K562 (cell line): Measurements from ENCODE around the gene OR51B2. TPM values are rescaled to one million over a fixed set of nuclear protein-coding genes. Genes with fewer than 3 reads are reported as not detected.
A peak's percentile ranks its signal among the peaks of the same experiment; 100 is the strongest.

Experiments used
- ATAC-seq: fragments of 200-7000 bp; cut with Tn5 transposase; 3 replicates; pipeline ENCODE4 v1.9.1; 2020; ENCODE audit warnings: moderate library complexity
- BruUV-seq: library from RNA; stranded (reverse); fragments of 400-500 nt; replicated peaks from 2 replicates; lab custom pipeline; 2021; lab: Mats Ljungman, UMichigan
- CTCF ChIA-PET: fragments of 300-600 bp; formaldehyde crosslinking; extraction: SDS; loops from one replicate; lab custom pipeline; 2021; ENCODE audit warnings: low intra/inter-chr PET ratio; lab: Yijun Ruan, JAX
- POLR2A ChIA-PET: fragments of 300-600, 350-650 bp; sonication (Branson Sonifier 250); formaldehyde crosslinking; extraction: SDS; loops from one replicate; lab custom pipeline; 2021; ENCODE audit warnings: antibody characterized with exemption, inconsistent platforms; lab: Yijun Ruan, JAX
- DNase-seq, 4 experiments: peaks; one replicate each; pipeline versions ENCODE4 v3.0.0 to v3.0.0-alpha.2; 2011 to 2018; ENCODE audit warnings: low spot score in 3 of 4, mixed read lengths in 3 of 4; ENCODE audit errors: extremely low read depth in 1 of 4
- FAIRE-seq: peaks from 2 replicates; lab custom pipeline; 2011; peaks lifted over from hg19 to GRCh38; lab: Jason Lieb, UNC
- H2AFZ ChIP-seq: 2 replicates; pipeline ENCODE4 v1.6.0; 2011; ENCODE audit warnings: low read depth, low read length, control low read depth, inconsistent platforms
- H3K27ac ChIP-seq: fragments of 200-600 bp; 3 replicates; pipeline ENCODE4 v1.8.0; 2011; ENCODE audit warnings: low read depth, mild to moderate bottlenecking, control low read depth, inconsistent platforms, low read length, moderate library complexity, mixed read lengths; ENCODE audit errors: extremely low read depth
- H3K27me3 ChIP-seq, 2 experiments: fragments of 300-600 bp in 1 of 2; 2 replicates in 1 of 2; 3 replicates in 1 of 2; pipeline versions ENCODE4 v1.6.0 to v1.8.0; 2011; ENCODE audit warnings: inconsistent platforms in 2 of 2, low read length in 2 of 2, mild to moderate bottlenecking in 1 of 2, mixed read lengths in 1 of 2, moderate library complexity in 1 of 2; ENCODE audit not compliant: control insufficient read depth in 2 of 2, insufficient read depth in 2 of 2
- H3K36me3 ChIP-seq: fragments of 300-600 bp; 3 replicates; pipeline ENCODE4 v1.8.0; 2011; ENCODE audit warnings: mild to moderate bottlenecking, low read length, inconsistent platforms; ENCODE audit not compliant: control insufficient read depth, insufficient read depth
- H3K4me1 ChIP-seq, 2 experiments: fragments of 200-600 bp in 1 of 2; replicated peaks in 1 of 2; 2 replicates in 1 of 2; 3 replicates in 1 of 2; pipeline versions ENCODE4 v1.5.1 to v1.8.0; 2011; ENCODE audit warnings: inconsistent platforms in 2 of 2, low read length in 2 of 2, mild to moderate bottlenecking in 1 of 2, mixed read lengths in 1 of 2, moderate library complexity in 1 of 2; ENCODE audit not compliant: control insufficient read depth in 2 of 2, insufficient read depth in 2 of 2
- H3K4me2 ChIP-seq: 2 replicates; pipeline ENCODE4 v1.6.1; 2011; ENCODE audit warnings: low read length, control low read depth, inconsistent platforms, mixed read lengths; ENCODE audit not compliant: insufficient read depth
- H3K4me3 ChIP-seq: fragments of 200-600 bp; sonication (generic), shearing (Covaris generic); 2 replicates; pipeline ENCODE4 v1.5.1; 2016; ENCODE audit warnings: control low read depth, inconsistent platforms
- H3K79me2 ChIP-seq: fragments of 200-600 bp; 3 replicates; pipeline ENCODE4 v1.8.0; 2011; ENCODE audit warnings: low read length, inconsistent platforms; ENCODE audit not compliant: control insufficient read depth, insufficient read depth
- H3K9ac ChIP-seq, 2 experiments: 2 replicates each; pipeline versions ENCODE4 v1.6.0 to v1.6.1; 2011; ENCODE audit warnings: low read depth in 2 of 2, low read length in 2 of 2, control low read depth in 1 of 2, inconsistent platforms in 1 of 2, mild to moderate bottlenecking in 1 of 2, mixed read lengths in 1 of 2; ENCODE audit not compliant: insufficient read depth in 1 of 2
- H3K9me1 ChIP-seq: one replicate; pipeline ENCODE4 v1.6.0; 2011; ENCODE audit warnings: inconsistent platforms, mild to moderate bottlenecking, low read length, moderate library complexity; ENCODE audit not compliant: control insufficient read depth, insufficient read depth
- H3K9me3 ChIP-seq: replicated peaks from 2 replicates; pipeline ENCODE4 v1.5.1; 2011; ENCODE audit warnings: low read depth, low read length, inconsistent platforms; ENCODE audit not compliant: control insufficient read depth, insufficient read depth
- H4K20me1 ChIP-seq: replicated peaks from 2 replicates; pipeline ENCODE4 v1.6.1; 2011; ENCODE audit warnings: low read length, inconsistent platforms, mixed read lengths; ENCODE audit not compliant: control insufficient read depth, insufficient read depth
- BRD9 ChIP-seq: fragments of 450-650 bp; IDR thresholded peaks from 2 replicates; pipeline ENCODE4 v1.6.1; 2018; ENCODE audit warnings: low read depth; ENCODE audit not compliant: partially characterized antibody
- CREB1 ChIP-seq, 2 experiments: sonication (generic) in 1 of 2; formaldehyde crosslinking in 1 of 2; IDR thresholded peaks; 2 replicates each; pipeline versions ENCODE4 v1.6.1 to v1.8.0; 2012 to 2022; ENCODE audit warnings: inconsistent platforms in 1 of 2, mild to moderate bottlenecking in 1 of 2, missing genetic modification reagents in 1 of 2, moderate library complexity in 1 of 2
- CREM ChIP-seq: IDR thresholded peaks from 2 replicates; pipeline ENCODE4 v1.6.1; 2014; ENCODE audit warnings: antibody characterized with exemption, low read depth
- E2F4 ChIP-seq: sonication (generic); formaldehyde crosslinking; IDR thresholded peaks from 2 replicates; pipeline ENCODE4 v1.8.0; 2022; ENCODE audit warnings: mild to moderate bottlenecking, low read depth, missing genetic modification reagents
- EWSR1 ChIP-seq: fragments of 450-650 bp; IDR thresholded peaks from 2 replicates; pipeline ENCODE4 v1.6.1; 2018; ENCODE audit warnings: borderline replicate concordance, mild to moderate bottlenecking, low read depth, moderate library complexity; ENCODE audit not compliant: partially characterized antibody
- FIP1L1 ChIP-seq: fragments of 200-400 bp; formaldehyde crosslinking; IDR thresholded peaks from 2 replicates; pipeline ENCODE4 v1.6.1; 2018; ENCODE audit warnings: mild to moderate bottlenecking, low read depth, low read length; ENCODE audit not compliant: poor library complexity, severe bottlenecking
- MCM2 ChIP-seq: fragments of 450-650 bp; IDR thresholded peaks from 2 replicates; pipeline ENCODE4 v1.6.1; 2017; ENCODE audit warnings: low read depth, mild to moderate bottlenecking
- NFIC ChIP-seq: fragments of 450-650 bp; IDR thresholded peaks from 2 replicates; pipeline ENCODE4 v1.6.1; 2017; ENCODE audit warnings: mild to moderate bottlenecking, inconsistent platforms
- NFRKB ChIP-seq: fragments of 450-650 bp; IDR thresholded peaks from 2 replicates; pipeline ENCODE4 v1.6.1; 2016; ENCODE audit warnings: low read depth
- RUNX1 ChIP-seq: sonication (generic); IDR thresholded peaks from 2 replicates; pipeline ENCODE4 v1.6.1; 2016; ENCODE audit warnings: antibody characterized with exemption, low read depth
- SNIP1 ChIP-seq: fragments of 450-650 bp; IDR thresholded peaks from 2 replicates; pipeline ENCODE4 v1.7.1; 2017; ENCODE audit warnings: low read depth, mild to moderate bottlenecking
- ZNF175 ChIP-seq: fragments of 200-800 bp; sonication (Bioruptor generic); IDR thresholded peaks from 2 replicates; pipeline ENCODE4 v1.6.1; 2016; ENCODE audit warnings: low read depth, mild to moderate bottlenecking, missing genetic modification characterization, missing compliant biosample characterization
- ZNF24 ChIP-seq: fragments of 450-650 bp; IDR thresholded peaks from 2 replicates; pipeline ENCODE4 v1.6.1; 2016
- ZNF512 ChIP-seq: IDR thresholded peaks from 2 replicates; pipeline ENCODE4 v1.6.1; 2016; ENCODE audit warnings: missing genetic modification characterization, missing compliant biosample characterization
- WGBS: fragments of 100-300 bp; shearing (Covaris generic); methylation state at CpG from one replicate; pipeline ENCODE4 v1.1.6; 2016; ENCODE audit warnings: low coverage, mixed read lengths; ENCODE audit not compliant: insufficient coverage; ENCODE audit errors: missing lambda C conversion rate; 5-methylcytosine and 5-hydroxymethylcytosine counted together
- in situ Hi-C: fragments of 300-500 bp; cut with MboI; formaldehyde crosslinking; loops from 4 replicates; pipeline ENCODE4 v1.15.0; 2018; ENCODE audit warnings: inconsistent platforms, mixed read lengths
- intact Hi-C: fragments of 100-400 bp; cut with micrococcal nuclease; formaldehyde crosslinking; loops from 2 replicates; pipeline ENCODE4 v1.14.2; 2022
- polyA plus RNA-seq, 8 experiments: library from polyadenylated mRNA; depleted of rRNA in 4 of 8; stranded (reverse) in 5 of 8; unstranded in 3 of 8; fragments of >200 nt; fragmentation: Nextera tagmentation in 2 of 8; fragmentation: Illumina TruSeq in 1 of 8; extraction: Ambion mirVana in 2 of 8; extraction: Trizol in 1 of 8; gene quantifications; 2 replicates each; pipeline versions ENCODE4 v1.2.1 to v1.2.3, GENCODE V29; 2011 to 2014; ENCODE audit warnings: inconsistent platforms in 1 of 8, missing spikeins in 1 of 8
- total RNA-seq, 7 experiments: library from RNA; depleted of rRNA in 6 of 7; stranded (reverse); fragments of >200 nt in 6 of 7; fragmentation: Illumina TruSeq in 2 of 7; extraction: Trizol in 2 of 7; gene quantifications; 2 replicates each; pipeline versions ENCODE4 v1.2.1 to v1.2.3, GENCODE V29; 2011 to 2021; ENCODE audit warnings: low replicate concordance in 1 of 7

OR51B2 gene
- total and polyA plus RNA-seq, 9 of the 15 experiments (the other 6 are each of a cell fraction or from before 2014, with no cell fraction given), result 0.38 to 6.6 (median 4.0) TPM

- peak; percentile 71 for TF ChIP-seq ZNF512 (tag)
Measured at GRCh38 chr11:5366365-5366764, 42.3 kb upstream of the OR51B2 start (continued).

- no peak overlapping the region for H3K4me2 ChIP-seq
- ChIA-PET CTCF (no interaction called here), POLR2A (interaction anchor here (1.1 kb wide), 1 partner anchor 155 kb away, joined by 3 read pairs; no protein-coding TSS in a partner anchor)
- no peaks in the 10 kb centered on the region for H4K20me1 ChIP-seq
- H3K4me3 ChIP-seq, result no peak overlapping the region
- no peaks in the 10 kb centered on the region for H3K27me3 ChIP-seq
- ATAC-seq, result peak; percentile 37
- H3K9me1 ChIP-seq, result no peaks in the 10 kb centered on the region
- peaks cover 65% of the 10 kb centered on the region for H3K36me3 ChIP-seq
- H3K4me1 ChIP-seq, result peaks cover 5 to 37% of the 10 kb centered on the region in 2 experiments; a peak in 3 of 5 replicates
- H3K79me2 ChIP-seq, result peaks cover 75% of the 10 kb centered on the region
- BruUV-seq, result no TSS peak
- WGBS, result 35% methylated on average over 2 of the region's 2 CpGs
- no peaks in the 10 kb centered on the region for H3K9me3 ChIP-seq
- 0 out of 4 replicates have a peak overlapping the region, but pooled peaks of 1 of the 2 experiments have one; percentile 1 for H3K9ac ChIP-seq
- peak in 1 of 4 experiments; percentile 29 for DNase-seq
- no peak overlapping the region for H2AFZ ChIP-seq
- no peak for TF ChIP-seq BRD9
- no peak for TF ChIP-seq FIP1L1
- no peak for TF ChIP-seq RUNX1
- no peak for TF ChIP-seq SNIP1
- no peak for TF ChIP-seq ZNF175 (CRISPR knock-in tag)
- TF ChIP-seq CREM, result 0 out of 2 replicates have a peak, but pooled peaks have one; percentile 11
- 0 out of 2 replicates have a peak, but pooled peaks have one; percentile 43 for TF ChIP-seq NFIC
- no peak for TF ChIP-seq MCM2
- TF ChIP-seq NFRKB, result no peak
- no peak for TF ChIP-seq EWSR1
- no peak for TF ChIP-seq ZNF24
- no peak for TF ChIP-seq E2F4
- 0 out of 2 replicates have a peak, but pooled peaks have one; percentile 14 for TF ChIP-seq CREB1 (IDR thresholded peaks at IDR 0.05)
- no peak; the same call in 1 of the 2 replicates for TF ChIP-seq CREB1 (CRISPR knock-in tag; IDR thresholded peaks at IDR 0.05)
- H3K27ac ChIP-seq, result peak overlapping the region; percentile 29; the same call in 2 of the 3 replicates
- in situ Hi-C loops (no loop called here), intact Hi-C loops (no loop called here)
- FAIRE-seq, result peak; percentile 69
Measured at GRCh38 chr11:5364214-5364613, 40.1 kb upstream of the OR51B2 start.
